K562 (cell line): Measurements from ENCODE around the gene LACTB. TPM values are rescaled to one million over a fixed set of nuclear protein-coding genes. Genes with fewer than 3 reads are reported as not detected.

Experiments used
- ARID2 ChIP-seq: fragments of 450-650 bp; IDR thresholded peaks from 2 replicates; pipeline ENCODE4 v1.6.1; 2017; ENCODE audit warnings: antibody characterized with exemption, mild to moderate bottlenecking
- ELF1 ChIP-seq: fragments of 200-800 bp; sonication (Bioruptor generic); IDR thresholded peaks from 2 replicates; pipeline ENCODE4 v1.6.1; 2016; ENCODE audit warnings: missing genetic modification characterization, missing compliant biosample characterization
- NBN ChIP-seq: fragments of 450-650 bp; IDR thresholded peaks from 2 replicates; pipeline ENCODE4 v1.6.1; 2016; ENCODE audit warnings: low read depth, mild to moderate bottlenecking
- NFE2 ChIP-seq: IDR thresholded peaks from 2 replicates; pipeline ENCODE4 v1.6.1; 2014; ENCODE audit warnings: antibody characterized with exemption, low read depth
- PPARD ChIP-seq: fragments of 250-450 bp; sonication (Bioruptor Pico); IDR thresholded peaks from 2 replicates; pipeline ENCODE4 v1.8.0; 2022; ENCODE audit warnings: inconsistent platforms, mild to moderate bottlenecking, moderate library complexity
- SIN3B ChIP-seq: fragments of 450-650 bp; IDR thresholded peaks from 2 replicates; pipeline ENCODE4 v1.6.1; 2017; ENCODE audit warnings: low read depth, mild to moderate bottlenecking, moderate library complexity
- SNIP1 ChIP-seq: fragments of 450-650 bp; IDR thresholded peaks from 2 replicates; pipeline ENCODE4 v1.7.1; 2017; ENCODE audit warnings: low read depth, mild to moderate bottlenecking
- U2AF2 ChIP-seq: fragments of 200-400 bp; formaldehyde crosslinking; optimal IDR thresholded peaks from 2 replicates; pipeline ENCODE3; 2017; ENCODE audit warnings: low read depth, mild to moderate bottlenecking, low read length
- ZC3H8 ChIP-seq: fragments of 450-650 bp; IDR thresholded peaks from 2 replicates; pipeline ENCODE4 v1.6.1; 2017
- ZFP1 ChIP-seq: fragments of 450-650 bp; formaldehyde crosslinking; IDR thresholded peaks from 2 replicates; pipeline ENCODE4 v1.4.0; 2020; ENCODE audit warnings: mild to moderate bottlenecking, mixed read lengths
- ZFP30 ChIP-seq: fragments of 250-450 bp; sonication (Bioruptor Pico); IDR thresholded peaks from 2 replicates; pipeline ENCODE4 v1.8.0; 2022; ENCODE audit warnings: moderate library complexity, mild to moderate bottlenecking, inconsistent platforms, borderline replicate concordance
- ZFP36 ChIP-seq: fragments of 150-350 bp; IDR thresholded peaks from 2 replicates; pipeline ENCODE4 v1.6.1; 2018; ENCODE audit warnings: low read length, low read depth; ENCODE audit not compliant: partially characterized antibody
- ZNF239 ChIP-seq: fragments of 250-450 bp; sonication (Bioruptor Pico); IDR thresholded peaks from 2 replicates; pipeline ENCODE4 v1.4.0; 2020; ENCODE audit warnings: mild to moderate bottlenecking
- ZNF408 ChIP-seq: fragments of 250-450 bp; sonication (Bioruptor Pico); IDR thresholded peaks from 2 replicates; pipeline ENCODE4 v1.4.0; 2020; ENCODE audit warnings: low read depth, mild to moderate bottlenecking, moderate library complexity
- ZNF551 ChIP-seq: fragments of 250-450 bp; sonication (Bioruptor Pico); IDR thresholded peaks from 2 replicates; pipeline ENCODE4 v1.5.0; 2021; ENCODE audit warnings: mild to moderate bottlenecking, moderate library complexity
- ZZZ3 ChIP-seq: fragments of 450-650 bp; IDR thresholded peaks from 2 replicates; pipeline ENCODE4 v1.6.1; 2016; ENCODE audit warnings: antibody characterized with exemption, mild to moderate bottlenecking, moderate library complexity
- polyA plus RNA-seq, 8 experiments: library from polyadenylated mRNA; depleted of rRNA in 4 of 8; stranded (reverse) in 5 of 8; unstranded in 3 of 8; fragments of >200 nt; fragmentation: Nextera tagmentation in 2 of 8; fragmentation: Illumina TruSeq in 1 of 8; extraction: Ambion mirVana in 2 of 8; extraction: Trizol in 1 of 8; gene quantifications; 2 replicates each; pipeline versions ENCODE4 v1.2.1 to v1.2.3, GENCODE V29; 2011 to 2014; ENCODE audit warnings: inconsistent platforms in 1 of 8, missing spikeins in 1 of 8
- total RNA-seq, 7 experiments: library from RNA; depleted of rRNA in 6 of 7; stranded (reverse); fragments of >200 nt in 6 of 7; fragmentation: Illumina TruSeq in 2 of 7; extraction: Trizol in 2 of 7; gene quantifications; 2 replicates each; pipeline versions ENCODE4 v1.2.1 to v1.2.3, GENCODE V29; 2011 to 2021; ENCODE audit warnings: low replicate concordance in 1 of 7
- TF ChIP-seq, protein P1 (sequence below), 3 experiments: fragments of 200-800 bp in 1 of 3; fragments of 250-450 bp in 1 of 3; fragments of 450-650 bp in 1 of 3; sonication (Bioruptor Pico) in 1 of 3; sonication (Bioruptor generic) in 1 of 3; formaldehyde crosslinking in 1 of 3; IDR thresholded peaks; 2 replicates each; pipeline versions ENCODE4 v1.6.1 to v1.8.0; 2016 to 2022; ENCODE audit warnings: mild to moderate bottlenecking in 2 of 3, missing genetic modification characterization in 2 of 3, missing compliant biosample characterization in 1 of 3, moderate library complexity in 1 of 3
- TF ChIP-seq, protein P2 (sequence below): fragments of 250-450 bp; sonication (Bioruptor Pico); IDR thresholded peaks from 2 replicates; pipeline ENCODE4 v1.8.0; 2022; ENCODE audit warnings: inconsistent platforms
- TF ChIP-seq, protein P3 (sequence below): fragments of 450-650 bp; formaldehyde crosslinking; IDR thresholded peaks from 2 replicates; pipeline ENCODE4 v1.4.0; 2020; ENCODE audit warnings: mild to moderate bottlenecking

Gene LACTB
- total and polyA plus RNA-seq, 9 of the 15 experiments (the other 6 are each of a cell fraction or from before 2014, with no cell fraction given): 3.1 to 15.5 (median 9.8) TPM

DNA sequence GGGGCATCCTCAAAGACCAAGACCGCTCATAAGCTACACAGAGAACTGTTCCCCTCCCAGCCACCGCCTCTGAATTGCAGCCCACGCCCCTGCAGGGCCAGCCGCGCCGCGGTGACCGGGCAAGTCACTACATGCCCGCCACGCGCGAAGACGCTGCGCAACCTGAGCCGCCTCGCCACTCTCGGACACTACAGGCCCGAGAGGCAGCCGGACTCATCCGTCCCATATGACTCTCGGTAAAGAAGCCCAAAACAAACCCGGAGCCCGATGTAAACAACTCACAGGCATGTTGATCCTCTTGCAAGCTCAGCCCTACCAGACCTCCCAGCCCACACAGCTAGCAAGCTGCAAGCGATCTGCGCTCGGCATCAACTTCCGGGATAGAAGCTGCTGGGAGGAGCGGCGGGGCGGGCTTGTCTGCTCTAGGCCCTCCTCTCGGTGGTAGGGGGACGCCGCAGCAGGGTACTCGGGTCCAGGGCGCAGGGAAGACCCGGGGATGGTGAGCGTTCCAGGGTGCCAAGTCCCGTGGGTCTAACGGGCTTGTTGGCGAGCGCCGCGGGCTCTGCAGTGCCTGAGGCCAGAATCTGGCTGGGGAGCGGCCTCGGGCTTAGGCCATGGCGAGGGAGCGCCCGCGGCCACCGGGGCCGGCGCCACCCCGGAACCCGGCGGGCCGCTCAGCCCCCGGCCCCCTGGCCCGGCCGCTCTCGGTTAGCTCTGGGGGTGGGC, 35.6 kb downstream of the LACTB start, which contains the start of gene RPS27L (continued):
- TF ChIP-seq, protein P1, sequence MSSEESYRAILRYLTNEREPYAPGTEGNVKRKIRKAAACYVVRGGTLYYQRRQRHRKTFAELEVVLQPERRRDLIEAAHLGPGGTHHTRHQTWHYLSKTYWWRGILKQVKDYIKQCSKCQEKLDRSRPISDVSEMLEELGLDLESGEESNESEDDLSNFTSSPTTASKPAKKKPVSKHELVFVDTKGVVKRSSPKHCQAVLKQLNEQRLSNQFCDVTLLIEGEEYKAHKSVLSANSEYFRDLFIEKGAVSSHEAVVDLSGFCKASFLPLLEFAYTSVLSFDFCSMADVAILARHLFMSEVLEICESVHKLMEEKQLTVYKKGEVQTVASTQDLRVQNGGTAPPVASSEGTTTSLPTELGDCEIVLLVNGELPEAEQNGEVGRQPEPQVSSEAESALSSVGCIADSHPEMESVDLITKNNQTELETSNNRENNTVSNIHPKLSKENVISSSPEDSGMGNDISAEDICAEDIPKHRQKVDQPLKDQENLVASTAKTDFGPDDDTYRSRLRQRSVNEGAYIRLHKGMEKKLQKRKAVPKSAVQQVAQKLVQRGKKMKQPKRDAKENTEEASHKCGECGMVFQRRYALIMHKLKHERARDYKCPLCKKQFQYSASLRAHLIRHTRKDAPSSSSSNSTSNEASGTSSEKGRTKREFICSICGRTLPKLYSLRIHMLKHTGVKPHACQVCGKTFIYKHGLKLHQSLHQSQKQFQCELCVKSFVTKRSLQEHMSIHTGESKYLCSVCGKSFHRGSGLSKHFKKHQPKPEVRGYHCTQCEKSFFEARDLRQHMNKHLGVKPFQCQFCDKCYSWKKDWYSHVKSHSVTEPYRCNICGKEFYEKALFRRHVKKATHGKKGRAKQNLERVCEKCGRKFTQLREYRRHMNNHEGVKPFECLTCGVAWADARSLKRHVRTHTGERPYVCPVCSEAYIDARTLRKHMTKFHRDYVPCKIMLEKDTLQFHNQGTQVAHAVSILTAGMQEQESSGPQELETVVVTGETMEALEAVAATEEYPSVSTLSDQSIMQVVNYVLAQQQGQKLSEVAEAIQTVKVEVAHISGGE (CRISPR knock-in tag; IDR thresholded peaks at IDR 0.05): peak in 1 of 3 experiments; percentile 71; a peak in 2 of 6 replicates
- TF ChIP-seq ZZZ3: no peak
- TF ChIP-seq ARID2: no peak
- no peak for TF ChIP-seq ZFP1 (CRISPR knock-in tag)
- no peak for TF ChIP-seq U2AF2
- peak; percentile 96 for TF ChIP-seq ELF1 (tag)
- TF ChIP-seq NBN: peak; percentile 95
- no peak for TF ChIP-seq ZFP36
- no peak for TF ChIP-seq PPARD (CRISPR knock-in tag)
- TF ChIP-seq SNIP1: peak; percentile 83; the same call in 1 of the 2 replicates
- TF ChIP-seq ZNF239 (CRISPR knock-in tag): no peak
- TF ChIP-seq ZNF408 (CRISPR knock-in tag): no peak
- no peak for TF ChIP-seq SIN3B
- TF ChIP-seq ZC3H8: no peak
- no peak for TF ChIP-seq ZNF551
- TF ChIP-seq, protein P2, sequence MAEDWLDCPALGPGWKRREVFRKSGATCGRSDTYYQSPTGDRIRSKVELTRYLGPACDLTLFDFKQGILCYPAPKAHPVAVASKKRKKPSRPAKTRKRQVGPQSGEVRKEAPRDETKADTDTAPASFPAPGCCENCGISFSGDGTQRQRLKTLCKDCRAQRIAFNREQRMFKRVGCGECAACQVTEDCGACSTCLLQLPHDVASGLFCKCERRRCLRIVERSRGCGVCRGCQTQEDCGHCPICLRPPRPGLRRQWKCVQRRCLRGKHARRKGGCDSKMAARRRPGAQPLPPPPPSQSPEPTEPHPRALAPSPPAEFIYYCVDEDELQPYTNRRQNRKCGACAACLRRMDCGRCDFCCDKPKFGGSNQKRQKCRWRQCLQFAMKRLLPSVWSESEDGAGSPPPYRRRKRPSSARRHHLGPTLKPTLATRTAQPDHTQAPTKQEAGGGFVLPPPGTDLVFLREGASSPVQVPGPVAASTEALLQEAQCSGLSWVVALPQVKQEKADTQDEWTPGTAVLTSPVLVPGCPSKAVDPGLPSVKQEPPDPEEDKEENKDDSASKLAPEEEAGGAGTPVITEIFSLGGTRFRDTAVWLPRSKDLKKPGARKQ (CRISPR knock-in tag): no peak
- no peak for TF ChIP-seq ZFP30 (CRISPR knock-in tag)
- TF ChIP-seq, protein P3, sequence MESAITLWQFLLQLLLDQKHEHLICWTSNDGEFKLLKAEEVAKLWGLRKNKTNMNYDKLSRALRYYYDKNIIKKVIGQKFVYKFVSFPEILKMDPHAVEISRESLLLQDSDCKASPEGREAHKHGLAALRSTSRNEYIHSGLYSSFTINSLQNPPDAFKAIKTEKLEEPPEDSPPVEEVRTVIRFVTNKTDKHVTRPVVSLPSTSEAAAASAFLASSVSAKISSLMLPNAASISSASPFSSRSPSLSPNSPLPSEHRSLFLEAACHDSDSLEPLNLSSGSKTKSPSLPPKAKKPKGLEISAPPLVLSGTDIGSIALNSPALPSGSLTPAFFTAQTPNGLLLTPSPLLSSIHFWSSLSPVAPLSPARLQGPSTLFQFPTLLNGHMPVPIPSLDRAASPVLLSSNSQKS (CRISPR knock-in tag): no peak
- TF ChIP-seq NFE2: no peak
